AG09319 (cell line): ENCODE data around the gene ST6GALNAC3.
"Not testable (repeated sequence)": the region's sequence is repeated elsewhere in the genome, so short reads cannot be mapped to it uniquely, and the experiment has no call there.

Experiments
- DNase-seq: peaks from one replicate; pipeline ENCODE4 v3.0.0-alpha.2; 2010; ENCODE audit warnings: low read depth; ENCODE audit errors: extremely low read depth
- CTCF ChIP-seq: IDR thresholded peaks from 2 replicates; pipeline ENCODE4 v1.5.1; 2011; ENCODE audit warnings: low read depth, mild to moderate bottlenecking, inconsistent platforms, low read length, moderate library complexity

ST6GALNAC3 gene

GRCh38 chr1:76238094-76238628, 163.6 kb downstream of the ST6GALNAC3 start:
- DNase-seq: no peak
- no peak for TF ChIP-seq CTCF

- DNase-seq: no peak
- TF ChIP-seq CTCF: no peak
Measured at GRCh38 chr1:76239470-76239918, 164.9 kb downstream of the ST6GALNAC3 start.

GRCh38 chr1:76240316-76240715, 165.8 kb downstream of the ST6GALNAC3 start:
- no peak for TF ChIP-seq CTCF
- no peak for DNase-seq

- DNase-seq: not testable (repeated sequence)
Measured at GRCh38 chr1:76242587-76242986, 168.0 kb downstream of the ST6GALNAC3 start.

GRCh38 chr1:76247261-76247852, 172.8 kb downstream of the ST6GALNAC3 start:
- no peak for DNase-seq
- no peak for TF ChIP-seq CTCF

GRCh38 chr1:76250271-76250670, 175.7 kb downstream of the ST6GALNAC3 start:
- TF ChIP-seq CTCF: no peak

GRCh38 chr1:76252431-76252830, 177.9 kb downstream of the ST6GALNAC3 start:
- no peak for TF ChIP-seq CTCF
- no peak for DNase-seq

More at GRCh38 chr1:76250271-76250670, 175.7 kb downstream of the ST6GALNAC3 start:
- no peak for DNase-seq
